HG02981 (cell line): ENCODE measurements around the gene EFCAB12.

Experiments
- ATAC-seq: cut with Tn5 transposase; IDR thresholded peaks from one replicate; pipeline ENCODE4 v1.9.1; 2021; ENCODE audit warnings: mild to moderate bottlenecking, moderate library complexity; ENCODE audit not compliant: unreplicated experiment

The EFCAB12 gene

GRCh38 chr3:129428376-129429079, at the start of gene EFCAB12:
EFCAB12 (minus strand) TSS chr3:129428636; CDS start chr3:129428488, 148 bp downstream.
- ATAC-seq: peak; percentile 87

- ATAC-seq: no peak
Observed at GRCh38 chr3:129476586-129476985, 48.1 kb upstream of the EFCAB12 start.

GRCh38 chr3:129475863-129476262, 47.4 kb upstream of the EFCAB12 start:
- no peak for ATAC-seq

DNA sequence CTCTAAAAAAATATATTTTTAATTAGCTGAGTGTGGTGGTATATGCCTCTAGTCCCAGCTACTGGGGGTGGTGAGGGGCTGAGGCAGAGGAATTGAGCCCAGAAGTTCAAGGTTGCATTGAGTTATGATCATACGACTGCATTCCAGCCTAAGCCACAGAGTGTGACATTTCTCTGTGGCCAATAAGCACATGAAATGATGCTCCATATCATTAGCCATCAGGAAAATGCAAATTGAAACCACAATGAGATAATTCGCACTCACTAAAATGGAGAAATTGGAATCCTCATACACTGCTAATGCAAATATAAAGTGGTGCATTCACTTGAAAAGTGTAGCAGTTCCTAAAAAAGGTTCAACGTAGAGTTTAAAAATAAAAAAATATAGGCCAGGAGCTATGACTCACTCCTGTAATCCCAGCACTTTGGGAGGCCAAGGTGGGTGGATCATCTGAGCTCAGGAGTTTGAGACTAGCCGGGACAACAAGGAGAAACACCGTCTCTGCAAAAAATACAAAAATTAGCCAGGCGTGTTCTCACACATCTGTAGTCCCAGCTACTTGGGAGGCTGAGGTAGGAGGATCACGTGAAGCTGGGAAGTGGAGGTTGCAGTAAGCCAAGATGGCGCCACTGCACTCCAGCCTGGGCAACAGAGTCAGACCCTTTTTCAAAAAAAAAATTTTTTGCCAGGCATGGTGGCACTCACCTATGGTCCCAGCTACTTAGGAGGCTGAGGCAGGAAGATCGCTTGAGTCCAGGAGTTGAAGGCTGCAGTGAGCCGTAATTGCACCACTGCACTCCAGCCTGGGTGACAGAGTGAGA, 46.8 kb upstream of the EFCAB12 start:
- ATAC-seq: no peak

- no peak for ATAC-seq
Observed at GRCh38 chr3:129473769-129474152, 45.3 kb upstream of the EFCAB12 start.

DNA sequence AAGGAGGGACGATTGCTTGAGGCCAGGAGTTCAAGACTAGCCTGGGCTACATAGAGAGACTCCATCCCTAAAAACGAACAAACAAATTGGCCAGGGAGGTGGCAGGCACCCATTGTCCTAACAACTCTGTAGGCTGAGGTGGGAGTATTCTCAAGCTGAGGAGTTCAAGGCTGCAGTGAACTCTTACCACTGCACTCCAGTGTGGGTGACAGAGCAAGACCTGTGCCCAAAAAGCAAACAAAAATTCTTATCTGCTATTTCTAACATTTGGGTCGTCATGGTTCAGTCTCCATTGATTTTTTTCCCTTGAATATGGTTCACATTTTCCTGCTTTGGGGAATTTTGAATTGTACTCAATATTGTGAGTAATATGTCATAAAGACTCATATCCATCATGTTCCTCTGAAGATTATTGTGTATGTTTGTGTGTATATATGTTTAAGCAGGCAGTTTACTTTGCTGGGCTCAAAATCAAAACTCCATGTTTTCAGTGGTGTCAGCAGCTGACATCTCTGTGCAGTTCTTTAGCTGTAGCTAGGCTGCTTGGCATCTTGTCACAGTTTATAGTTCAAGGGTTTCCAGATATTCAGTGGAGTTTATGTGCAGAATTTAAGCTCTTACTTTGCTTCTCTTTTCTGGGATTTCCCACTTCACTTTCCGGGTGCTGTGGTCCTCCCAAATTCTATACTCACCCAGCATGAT, 44.8 kb upstream of the EFCAB12 start:
- no peak for ATAC-seq

DNA sequence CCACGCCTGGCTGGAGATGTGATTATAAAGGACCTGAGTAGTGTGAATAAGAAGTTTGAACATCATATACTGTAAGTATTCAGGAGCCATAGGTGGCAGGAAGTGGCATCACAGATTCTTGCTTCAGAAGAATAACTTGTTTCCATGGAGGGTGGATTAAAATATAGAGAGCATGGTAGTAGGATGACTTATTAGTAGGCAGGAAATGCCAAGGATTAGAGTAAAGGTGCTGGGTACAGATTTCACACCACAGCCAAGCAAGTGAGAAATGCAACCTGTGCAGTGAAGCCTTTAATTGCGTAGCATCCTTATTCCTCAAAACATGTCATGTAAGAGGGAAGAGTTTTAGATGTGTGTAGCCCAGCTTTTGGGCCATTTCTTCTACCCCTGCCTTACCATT, 42.4 kb upstream of the EFCAB12 start:
- ATAC-seq: no peak

DNA sequence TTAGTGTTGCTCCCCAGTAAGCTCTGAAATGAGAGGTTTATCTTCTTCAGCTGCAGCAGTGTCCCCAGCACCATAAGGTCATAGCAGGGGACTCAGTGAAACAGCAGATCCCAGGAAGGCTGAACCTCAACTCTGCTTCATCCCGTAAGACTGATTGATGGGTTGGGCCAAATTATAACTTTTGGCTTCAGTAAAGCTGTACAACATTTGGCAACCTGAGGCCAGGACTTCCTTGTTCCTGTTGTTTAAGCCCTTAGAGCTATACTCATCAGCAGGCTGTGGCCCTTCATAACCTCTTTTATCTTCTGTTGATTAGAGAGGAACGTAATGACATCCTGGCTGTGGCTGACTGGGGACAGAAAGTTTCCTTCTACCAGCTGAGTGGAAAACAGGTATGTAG, 40.6 kb upstream of the EFCAB12 start:
- ATAC-seq: no peak

DNA sequence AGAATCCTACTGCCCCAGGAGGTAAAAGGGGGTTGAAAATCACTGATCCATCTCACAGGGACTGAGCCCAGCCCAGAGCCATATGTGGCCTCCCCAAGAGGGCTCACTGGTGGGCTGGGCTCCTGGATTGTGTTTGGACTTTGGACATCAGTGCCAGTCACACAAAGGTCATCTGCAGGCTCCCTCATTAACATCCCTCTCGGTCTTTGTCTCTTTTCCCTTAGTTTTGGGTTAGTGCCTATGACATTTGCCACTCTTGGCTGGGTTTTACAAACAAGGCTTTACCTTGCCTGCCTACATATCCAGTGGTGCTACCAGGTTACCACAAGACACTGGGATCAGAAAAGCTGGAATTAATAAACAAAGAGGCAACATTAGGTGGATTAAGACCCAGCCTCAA, 39.5 kb upstream of the EFCAB12 start:
- no peak for ATAC-seq

DNA sequence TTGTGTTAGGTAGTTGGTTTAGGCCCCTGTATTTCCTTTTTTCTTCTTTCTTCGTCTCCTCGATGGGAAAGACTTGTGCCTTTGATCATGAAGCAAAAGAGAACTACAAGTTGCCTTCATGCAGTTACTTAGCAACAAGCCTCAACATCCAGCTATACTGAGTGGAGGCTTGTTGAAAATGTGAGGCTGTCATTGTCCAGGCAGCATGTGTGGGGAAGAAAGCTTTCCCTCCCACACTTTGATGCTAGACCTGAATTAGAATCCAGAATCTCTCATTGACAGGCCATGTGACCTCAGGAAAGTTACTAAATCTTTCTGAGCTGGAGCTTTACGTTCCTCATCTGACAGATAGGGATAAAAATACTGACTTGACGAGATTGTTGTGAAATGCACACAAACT, 35.3 kb upstream of the EFCAB12 start:
- no peak for ATAC-seq

DNA sequence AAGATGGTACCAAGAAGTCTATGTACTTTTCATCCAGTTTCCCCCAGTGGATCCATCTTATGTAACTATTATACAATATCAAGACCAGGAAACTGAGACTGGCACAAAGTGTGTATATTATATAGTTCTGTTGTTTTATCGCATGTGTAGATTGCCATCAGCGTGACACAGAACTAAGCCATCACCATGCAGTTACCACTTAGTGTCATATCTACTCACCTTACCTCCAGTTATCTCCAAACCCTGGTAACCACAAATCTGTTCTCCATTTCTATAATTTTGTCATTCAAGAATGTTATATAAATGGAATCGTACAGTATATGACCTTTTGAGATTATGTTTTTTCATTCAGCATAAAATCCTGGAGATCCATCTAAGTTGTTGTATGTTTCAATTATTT, 34.7 kb upstream of the EFCAB12 start:
- no peak for ATAC-seq

DNA sequence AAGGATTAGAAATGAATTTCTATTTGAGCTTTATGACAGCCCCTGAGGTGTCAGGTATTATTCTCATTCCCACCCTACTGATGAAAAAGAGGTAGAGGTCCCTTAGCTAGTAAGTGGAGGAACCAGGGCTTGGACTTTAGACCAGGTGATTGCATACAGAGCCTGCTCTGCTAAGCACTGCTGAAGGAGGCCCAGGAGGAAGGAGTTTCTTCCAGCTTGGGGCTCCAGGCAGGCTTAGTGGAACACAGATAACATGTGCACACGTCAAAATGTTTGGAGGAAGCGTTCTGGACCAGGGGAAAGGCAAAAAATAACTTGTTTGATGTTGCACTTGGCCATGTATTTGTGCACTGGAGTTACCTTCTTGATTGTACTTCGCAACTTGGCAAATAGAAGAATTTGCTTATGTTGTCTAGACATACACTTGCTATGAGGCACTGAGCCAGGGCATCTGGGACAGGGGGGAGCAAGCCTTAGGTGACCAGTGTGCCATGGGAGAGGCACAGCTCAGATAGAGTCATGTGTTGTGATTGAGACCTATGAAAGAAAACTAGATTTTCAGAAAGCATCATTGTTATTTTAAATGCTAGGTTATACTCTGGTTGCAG, 34.0 kb upstream of the EFCAB12 start:
- ATAC-seq: no peak

DNA sequence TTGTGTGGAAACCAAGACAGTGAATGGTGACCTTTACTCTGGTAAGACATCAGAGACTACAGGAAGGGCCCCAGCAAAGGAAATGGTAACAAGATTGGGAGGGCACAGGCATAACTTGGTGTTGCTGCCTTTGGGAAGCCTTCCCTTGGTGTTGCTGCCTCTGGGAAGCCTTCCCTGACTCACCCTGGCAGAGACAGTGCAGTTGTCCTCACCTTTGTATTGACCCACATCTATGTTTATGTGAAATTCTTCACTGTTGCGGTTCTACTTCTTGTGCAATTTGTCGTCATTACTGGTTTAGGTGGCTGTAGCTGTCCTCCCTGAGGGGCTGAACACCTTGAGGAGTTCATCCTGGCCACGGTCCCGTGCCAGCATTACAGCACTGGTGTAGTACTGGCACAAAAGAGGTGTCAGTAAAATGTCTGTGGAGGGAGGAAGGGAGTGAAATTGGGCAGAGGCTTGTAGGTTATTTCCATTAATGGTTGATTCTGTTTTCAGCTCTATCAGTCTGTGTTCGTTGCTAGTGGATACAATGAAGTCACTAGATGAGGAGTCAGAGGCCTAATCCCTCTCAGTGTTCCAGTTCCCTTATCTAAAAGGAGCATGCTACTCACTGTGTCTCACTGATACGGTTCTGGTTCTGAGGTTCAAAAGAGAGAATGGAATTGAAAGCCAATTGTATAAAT, 33.2 kb upstream of the EFCAB12 start:
- no peak for ATAC-seq

DNA sequence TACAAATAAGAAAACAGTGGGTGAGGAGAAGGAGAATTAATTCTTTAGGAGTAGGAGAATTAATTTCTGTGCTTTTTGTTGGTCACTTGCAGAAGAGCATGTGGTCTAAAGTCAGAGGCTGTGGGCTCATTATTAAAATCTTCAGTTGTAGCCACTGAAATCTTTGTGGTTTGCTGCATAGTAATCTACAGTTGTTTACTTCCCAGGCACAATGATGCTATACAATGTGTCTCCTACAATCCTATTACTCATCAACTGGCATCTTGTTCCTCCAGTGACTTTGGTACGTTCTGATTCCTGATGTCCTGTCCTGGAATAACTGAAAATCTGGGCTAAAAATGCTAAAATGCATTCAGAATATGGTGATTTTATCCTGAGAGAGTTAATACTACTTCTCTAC, 32.6 kb upstream of the EFCAB12 start:
- no peak for ATAC-seq

GRCh38 chr3:129460572-129460971, 32.1 kb upstream of the EFCAB12 start:
- no peak for ATAC-seq

GRCh38 chr3:129460155-129460554, 31.7 kb upstream of the EFCAB12 start:
- ATAC-seq: peak; percentile 52

GRCh38 chr3:129453732-129454131, 25.3 kb upstream of the EFCAB12 start:
- ATAC-seq: no peak

GRCh38 chr3:129449279-129450115, 21.1 kb upstream of the EFCAB12 start:
- ATAC-seq: no peak

- no peak for ATAC-seq
Observed at GRCh38 chr3:129448186-129448895, 19.9 kb upstream of the EFCAB12 start.
